ENCODE measurements around the gene PTPRM. TPM values are rescaled to one million over a fixed set of nuclear protein-coding genes. Genes with fewer than 3 reads are reported as not detected.

Gene PTPRM
- total RNA-seq, 1 experiment from 2014 or later = 6.2 TPM

GRCh38 chr18:7844017-7844416, 276.9 kb downstream of the PTPRM start:
- peaks cover 16 to 20% of the 10 kb centered on the region in 2 experiments for H3K9me3 Mint-ChIP-seq
- WGBS (ENCODE audit: extremely low coverage, insufficient read length, low lambda C conversion rate) = no CpG with 5 or more reads among the region's 2 CpGs
- Histone ChIP-seq H3K4ac (ENCODE audit: low read depth, low read length) (no peak overlapping the region), H2BK12ac (ENCODE audit: insufficient read length, low read depth, low read length) (no peak overlapping the region), H3K18ac (ENCODE audit: insufficient read length, low read depth, low read length) (no peak overlapping the region), H2BK15ac (ENCODE audit: low read depth, low read length) (no peak overlapping the region), H3K23ac (ENCODE audit: insufficient read length, low read depth, low read length) (no peak overlapping the region), H2AK5ac (ENCODE audit: insufficient read length, low read length) (no peak overlapping the region), H2BK120ac (ENCODE audit: low read depth, low read length, poor library complexity, severe bottlenecking) (no peak overlapping the region), H3K23me2 (ENCODE audit: insufficient read length, low read depth, low read length, poor library complexity, severe bottlenecking) (no peaks in the 10 kb centered on the region), H3T11ph (ENCODE audit: low read length) (no peak overlapping the region), H3K9me3 (ENCODE audit: control insufficient read depth, low read depth, low read length) (peaks cover 12% of the 10 kb centered on the region), H3K56ac (ENCODE audit: insufficient read length, low read depth, low read length) (no peak overlapping the region), H4K8ac (replicated peaks; ENCODE audit: insufficient read length, low read depth, low read length) (no peak overlapping the region), H2BK5ac (ENCODE audit: insufficient read length, low read length) (no peak overlapping the region), H4K91ac (ENCODE audit: insufficient read length, low read depth, low read length) (no peak overlapping the region), H2BK20ac (ENCODE audit: low read depth, low read length, poor library complexity, severe bottlenecking) (no peak overlapping the region), H3K14ac (ENCODE audit: insufficient read depth, low read length) (no peak overlapping the region), H3K27ac (ENCODE audit: insufficient read length, low read depth, low read length) (no peak overlapping the region), H3K79me1 (ENCODE audit: insufficient read depth, low read depth, low read length, poor library complexity, severe bottlenecking) (no peaks in the 10 kb centered on the region), H3K27me3 (ENCODE audit: insufficient read depth, low read length) (no peaks in the 10 kb centered on the region), H3K9ac (ENCODE audit: extremely low read depth, insufficient read length, low read length) (no peak overlapping the region), H3K4me2 (ENCODE audit: insufficient read depth, insufficient read length, low read length) (no peak overlapping the region), H2AFZ (ENCODE audit: low read length) (no peak overlapping the region), H3K79me2 (ENCODE audit: insufficient read depth, low read length) (no peaks in the 10 kb centered on the region), H3K4me1 (ENCODE audit: insufficient read depth, low read length) (no peaks in the 10 kb centered on the region; the same call in 1 of the 2 replicates), H4K5ac (ENCODE audit: insufficient read length, low read depth, low read length) (no peak overlapping the region), H4K20me1 (ENCODE audit: control insufficient read depth, insufficient read depth, insufficient read length) (no peaks in the 10 kb centered on the region)
- TF ChIP-seq, protein P1, sequence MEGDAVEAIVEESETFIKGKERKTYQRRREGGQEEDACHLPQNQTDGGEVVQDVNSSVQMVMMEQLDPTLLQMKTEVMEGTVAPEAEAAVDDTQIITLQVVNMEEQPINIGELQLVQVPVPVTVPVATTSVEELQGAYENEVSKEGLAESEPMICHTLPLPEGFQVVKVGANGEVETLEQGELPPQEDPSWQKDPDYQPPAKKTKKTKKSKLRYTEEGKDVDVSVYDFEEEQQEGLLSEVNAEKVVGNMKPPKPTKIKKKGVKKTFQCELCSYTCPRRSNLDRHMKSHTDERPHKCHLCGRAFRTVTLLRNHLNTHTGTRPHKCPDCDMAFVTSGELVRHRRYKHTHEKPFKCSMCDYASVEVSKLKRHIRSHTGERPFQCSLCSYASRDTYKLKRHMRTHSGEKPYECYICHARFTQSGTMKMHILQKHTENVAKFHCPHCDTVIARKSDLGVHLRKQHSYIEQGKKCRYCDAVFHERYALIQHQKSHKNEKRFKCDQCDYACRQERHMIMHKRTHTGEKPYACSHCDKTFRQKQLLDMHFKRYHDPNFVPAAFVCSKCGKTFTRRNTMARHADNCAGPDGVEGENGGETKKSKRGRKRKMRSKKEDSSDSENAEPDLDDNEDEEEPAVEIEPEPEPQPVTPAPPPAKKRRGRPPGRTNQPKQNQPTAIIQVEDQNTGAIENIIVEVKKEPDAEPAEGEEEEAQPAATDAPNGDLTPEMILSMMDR (conservative IDR thresholded peaks at IDR 0.05) = no peak
- no peak overlapping the region for H3K4me3 Mint-ChIP-seq
- H3K36me3 Mint-ChIP-seq (ENCODE audit: insufficient read depth in 1 of 3, low read depth in 3 of 3) = peaks cover 0 to 18% (median 11%) of the 10 kb centered on the region in 3 experiments; a peak in 6 of 7 replicates
- DNase-seq = no peak
- no peaks in the 10 kb centered on the region; the same call in none of the 2 replicates for H3K27me3 Mint-ChIP-seq (ENCODE audit: low read depth)
- H3K27ac Mint-ChIP-seq = no peak overlapping the region
- no peaks in the 10 kb centered on the region; a peak in 1 of 4 replicates for H3K4me1 Mint-ChIP-seq
